ENCODE results near the gene RBBP6. TPM values are rescaled to one million over a fixed set of nuclear protein-coding genes. Genes with fewer than 3 reads are reported as not detected.

Gene RBBP6
- total RNA-seq, 8 experiments from 2014 or later = 24.0 to 68.9 (median 38.8) TPM

Other genes starting within 250 kb of the RBBP6 start
- gene TNRC6A, start 190.1 kb downstream of the RBBP6 start, total RNA-seq = 10 to 100 TPM; 40.9 to 84.7 (median 55.3) TPM